Left ventricle myocardium inferior (tissue), 1 donor: ENCODE measurements around the gene IL16. TPM values are rescaled to one million over a fixed set of nuclear protein-coding genes. Genes with fewer than 3 reads are reported as not detected.

Experiments
- DNase-seq: peaks from one replicate; pipeline ENCODE4 v3.0.0-alpha.2; 2020
- H3K27ac ChIP-seq: fragments of 200-600 bp; replicated peaks from 2 replicates; pipeline ENCODE4 v1.8.0; 2021
- H3K27me3 ChIP-seq: fragments of 200-600 bp; 2 replicates; pipeline ENCODE4 v1.8.0; 2021; ENCODE audit warnings: low read depth
- H3K36me3 ChIP-seq: fragments of 200-600 bp; 2 replicates; pipeline ENCODE4 v1.8.0; 2021
- H3K4me1 ChIP-seq: fragments of 200-600 bp; 2 replicates; pipeline ENCODE4 v1.8.0; 2021
- H3K4me3 ChIP-seq: fragments of 200-600 bp; 2 replicates; pipeline ENCODE4 v1.8.0; 2021; ENCODE audit warnings: mild to moderate bottlenecking, moderate library complexity
- H3K9me3 ChIP-seq: fragments of 200-600 bp; replicated peaks from 2 replicates; pipeline ENCODE4 v1.8.0; 2021
- CTCF ChIP-seq: fragments of 200-600 bp; IDR thresholded peaks from 2 replicates; pipeline ENCODE4 v1.8.0; 2021; ENCODE audit warnings: antibody characterized with exemption, mild to moderate bottlenecking, borderline replicate concordance
- intact Hi-C: fragments of 100-400 bp; cut with micrococcal nuclease; formaldehyde crosslinking; loops from one replicate; pipeline ENCODE4 v1.11.0; 2022
- total RNA-seq: library from RNA; stranded (reverse); fragmentation: NEBNext Ultra II Directional; extraction: Animal tissue kit (Norgen Biotek cat#: 25700); gene quantifications from one replicate; pipeline ENCODE4 v1.2.1, GENCODE V29; 2021
- donor health status: DM: no; HTN: yes; CAD: no; lungs with severe emphysema.

The IL16 gene
- total RNA-seq, 1 donor from 2014 or later, result 3.8 TPM

- Histone ChIP-seq H3K27me3 (no peaks in the 10 kb centered on the region), H3K4me3 (no peak overlapping the region), H3K36me3 (peaks cover 34% of the 10 kb centered on the region), H3K27ac (no peak overlapping the region), H3K4me1 (peaks cover 26% of the 10 kb centered on the region), H3K9me3 (no peaks in the 10 kb centered on the region)
- no peak for DNase-seq
- intact Hi-C loops, result no loop called here
- no peak for TF ChIP-seq CTCF
Measured at GRCh38 chr15:81315452-81316175, 118.9 kb downstream of the IL16 start.

- intact Hi-C loops, result no loop called here
- no peaks in the 10 kb centered on the region for H3K9me3 ChIP-seq
- H3K36me3 ChIP-seq, result peaks cover 34% of the 10 kb centered on the region
- H3K27me3 ChIP-seq, result no peaks in the 10 kb centered on the region
- peaks cover 23% of the 10 kb centered on the region for H3K4me1 ChIP-seq
- H3K4me3 ChIP-seq, result no peak overlapping the region
- no peak for DNase-seq
- no peak overlapping the region for H3K27ac ChIP-seq
- TF ChIP-seq CTCF, result no peak
Measured at GRCh38 chr15:81316267-81316666, 119.6 kb downstream of the IL16 start.

GRCh38 chr15:81317642-81318017 lies 121.0 kb downstream of the IL16 start:
- no peak overlapping the region for H3K27ac ChIP-seq
- H3K4me3 ChIP-seq, result no peak overlapping the region
- DNase-seq, result no peak
- no peak for TF ChIP-seq CTCF
- intact Hi-C loops, result no loop called here
- H3K36me3 ChIP-seq, result peaks cover 24% of the 10 kb centered on the region
- H3K27me3 ChIP-seq, result no peaks in the 10 kb centered on the region
- H3K4me1 ChIP-seq, result peaks cover 15% of the 10 kb centered on the region
- no peaks in the 10 kb centered on the region for H3K9me3 ChIP-seq

GRCh38 chr15:81321667-81322066 lies 125.0 kb downstream of the IL16 start:
- H3K9me3 ChIP-seq, result no peaks in the 10 kb centered on the region
- H3K4me3 ChIP-seq, result no peak overlapping the region
- H3K4me1 ChIP-seq, result peaks cover 21% of the 10 kb centered on the region
- no peaks in the 10 kb centered on the region for H3K27me3 ChIP-seq
- intact Hi-C loops, result no loop called here
- no peak for TF ChIP-seq CTCF
- peaks cover 22% of the 10 kb centered on the region for H3K36me3 ChIP-seq
- no peak for DNase-seq
- H3K27ac ChIP-seq, result no peak overlapping the region

- Histone ChIP-seq H3K36me3 (peaks cover 14% of the 10 kb centered on the region), H3K27ac (no peak overlapping the region), H3K9me3 (no peaks in the 10 kb centered on the region), H3K4me1 (peaks cover 21% of the 10 kb centered on the region), H3K4me3 (peak overlapping the region; percentile 80), H3K27me3 (no peaks in the 10 kb centered on the region)
- intact Hi-C loops, result no loop called here
- no peak for TF ChIP-seq CTCF
- DNase-seq, result no peak
Measured at GRCh38 chr15:81322676-81323253, 126.1 kb downstream of the IL16 start.
